ENCODE results near the gene NFASC. TPM values are rescaled to one million over a fixed set of nuclear protein-coding genes. Genes with fewer than 3 reads are reported as not detected.

The NFASC gene
- total RNA-seq, 1 donor from 2014 or later = 29.6 TPM

DNA sequence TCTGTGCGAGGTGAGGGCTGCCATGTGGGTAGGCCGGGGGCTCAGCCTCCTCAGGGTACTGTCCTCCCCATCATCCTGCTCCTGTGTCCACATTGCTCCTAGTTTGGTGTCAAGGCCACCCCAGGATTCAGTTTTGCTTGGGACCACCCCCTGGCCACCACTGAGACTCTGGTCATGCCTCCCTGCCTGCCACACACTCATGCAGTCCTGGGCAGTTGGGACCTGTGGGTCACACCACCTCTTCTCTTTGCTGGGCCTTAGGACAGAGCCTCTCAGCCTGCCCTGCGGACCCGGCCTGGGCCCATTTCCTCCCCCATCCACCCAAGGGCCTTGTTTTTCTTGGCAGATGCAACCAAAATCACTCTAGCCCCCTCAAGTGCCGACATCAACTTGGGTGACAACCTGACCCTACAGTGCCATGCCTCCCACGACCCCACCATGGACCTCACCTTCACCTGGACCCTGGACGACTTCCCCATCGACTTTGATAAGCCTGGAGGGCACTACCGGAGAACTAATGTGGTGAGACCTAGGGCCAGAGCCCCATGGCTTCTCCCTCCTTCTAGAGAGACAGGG, 194.2 kb downstream of the NFASC start:
- Histone ChIP-seq H4K20me1 (ENCODE audit: insufficient read depth, low read length) (no peaks in the 10 kb centered on the region), H3K9me3 (ENCODE audit: insufficient read depth, low read depth, low read length) (no peaks in the 10 kb centered on the region), H3K4me3 (ENCODE audit: insufficient read depth, low read depth, low read length) (no peak overlapping the region), H3K9ac (ENCODE audit: low read length) (no peak overlapping the region), H2AFZ (ENCODE audit: low read depth, low read length) (no peak overlapping the region), H3K36me3 (ENCODE audit: insufficient read depth, low read length) (no peaks in the 10 kb centered on the region), H3K79me2 (ENCODE audit: insufficient read depth, low read length) (no peaks in the 10 kb centered on the region), H3K27ac (ENCODE audit: low read depth, low read length) (no peak overlapping the region), H3K4me1 (ENCODE audit: insufficient read depth, low read length) (no peaks in the 10 kb centered on the region), H3K27me3 (ENCODE audit: insufficient read depth, low read length) (no peaks in the 10 kb centered on the region), H3K4me2 (ENCODE audit: low read length) (no peak overlapping the region)
- Mint-ChIP-seq H3K27me3 (ENCODE audit: low read depth, unreplicated experiment) (peaks cover 49% of the 10 kb centered on the region), H3K9me3 (ENCODE audit: unreplicated experiment) (no peaks in the 10 kb centered on the region), H3K4me3 (ENCODE audit: unreplicated experiment) (no peak overlapping the region), H3K36me3 (ENCODE audit: low read depth, unreplicated experiment) (no peaks in the 10 kb centered on the region), H3K4me1 (ENCODE audit: low read depth, unreplicated experiment) (no peaks in the 10 kb centered on the region), H3K27ac (ENCODE audit: unreplicated experiment) (no peak overlapping the region)
- DNase-seq (ENCODE audit: low read depth) (no peak), FAIRE-seq (no peak)
- no peak for TF ChIP-seq EZH2 (IDR thresholded peaks at IDR 0.05; ENCODE audit: insufficient read depth, low read length)
- TF ChIP-seq, protein P1, sequence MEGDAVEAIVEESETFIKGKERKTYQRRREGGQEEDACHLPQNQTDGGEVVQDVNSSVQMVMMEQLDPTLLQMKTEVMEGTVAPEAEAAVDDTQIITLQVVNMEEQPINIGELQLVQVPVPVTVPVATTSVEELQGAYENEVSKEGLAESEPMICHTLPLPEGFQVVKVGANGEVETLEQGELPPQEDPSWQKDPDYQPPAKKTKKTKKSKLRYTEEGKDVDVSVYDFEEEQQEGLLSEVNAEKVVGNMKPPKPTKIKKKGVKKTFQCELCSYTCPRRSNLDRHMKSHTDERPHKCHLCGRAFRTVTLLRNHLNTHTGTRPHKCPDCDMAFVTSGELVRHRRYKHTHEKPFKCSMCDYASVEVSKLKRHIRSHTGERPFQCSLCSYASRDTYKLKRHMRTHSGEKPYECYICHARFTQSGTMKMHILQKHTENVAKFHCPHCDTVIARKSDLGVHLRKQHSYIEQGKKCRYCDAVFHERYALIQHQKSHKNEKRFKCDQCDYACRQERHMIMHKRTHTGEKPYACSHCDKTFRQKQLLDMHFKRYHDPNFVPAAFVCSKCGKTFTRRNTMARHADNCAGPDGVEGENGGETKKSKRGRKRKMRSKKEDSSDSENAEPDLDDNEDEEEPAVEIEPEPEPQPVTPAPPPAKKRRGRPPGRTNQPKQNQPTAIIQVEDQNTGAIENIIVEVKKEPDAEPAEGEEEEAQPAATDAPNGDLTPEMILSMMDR (IDR thresholded peaks at IDR 0.05; ENCODE audit: insufficient read depth, low read depth, low read length) = no peak

DNA sequence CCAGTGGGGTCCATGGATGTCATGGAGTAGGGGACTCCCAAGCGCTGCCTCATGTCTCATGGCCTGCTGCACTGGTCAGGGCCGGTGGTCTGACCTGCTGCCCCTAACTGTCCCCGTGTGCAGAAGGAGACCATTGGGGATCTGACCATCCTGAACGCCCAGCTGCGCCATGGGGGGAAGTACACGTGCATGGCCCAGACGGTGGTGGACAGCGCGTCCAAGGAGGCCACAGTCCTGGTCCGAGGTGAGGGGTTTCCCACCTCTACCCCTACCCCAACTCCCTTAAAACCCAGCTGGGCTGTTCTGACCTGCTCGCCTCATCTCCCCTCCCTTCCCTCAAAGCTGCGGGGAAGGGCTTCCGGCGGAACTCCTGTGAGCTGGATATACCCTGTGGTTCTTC, 195.0 kb downstream of the NFASC start:
- H3K4me1 Mint-ChIP-seq (ENCODE audit: low read depth, unreplicated experiment) = no peaks in the 10 kb centered on the region
- Histone ChIP-seq H3K4me3 (ENCODE audit: insufficient read depth, low read depth, low read length) (no peak overlapping the region), H3K27me3 (ENCODE audit: insufficient read depth, low read length) (no peaks in the 10 kb centered on the region), H2AFZ (ENCODE audit: low read depth, low read length) (no peak overlapping the region), H3K9me3 (ENCODE audit: insufficient read depth, low read depth, low read length) (no peaks in the 10 kb centered on the region), H3K27ac (ENCODE audit: low read depth, low read length) (no peak overlapping the region), H4K20me1 (ENCODE audit: insufficient read depth, low read length) (no peaks in the 10 kb centered on the region), H3K9ac (ENCODE audit: low read length) (no peak overlapping the region), H3K4me1 (ENCODE audit: insufficient read depth, low read length) (no peaks in the 10 kb centered on the region), H3K4me2 (ENCODE audit: low read length) (no peak overlapping the region), H3K79me2 (ENCODE audit: insufficient read depth, low read length) (no peaks in the 10 kb centered on the region), H3K36me3 (ENCODE audit: insufficient read depth, low read length) (no peaks in the 10 kb centered on the region)
- no peaks in the 10 kb centered on the region for H3K36me3 Mint-ChIP-seq (ENCODE audit: low read depth, unreplicated experiment)
- FAIRE-seq = no peak
- no peak for TF ChIP-seq EZH2 (IDR thresholded peaks at IDR 0.05; ENCODE audit: insufficient read depth, low read length)
- H3K27me3 Mint-ChIP-seq (ENCODE audit: low read depth, unreplicated experiment) = peaks cover 47% of the 10 kb centered on the region
- no peak for DNase-seq (ENCODE audit: low read depth)
- no peak overlapping the region for H3K27ac Mint-ChIP-seq (ENCODE audit: unreplicated experiment)
- no peak overlapping the region for H3K4me3 Mint-ChIP-seq (ENCODE audit: unreplicated experiment)
- H3K9me3 Mint-ChIP-seq (ENCODE audit: unreplicated experiment) = no peaks in the 10 kb centered on the region

DNA sequence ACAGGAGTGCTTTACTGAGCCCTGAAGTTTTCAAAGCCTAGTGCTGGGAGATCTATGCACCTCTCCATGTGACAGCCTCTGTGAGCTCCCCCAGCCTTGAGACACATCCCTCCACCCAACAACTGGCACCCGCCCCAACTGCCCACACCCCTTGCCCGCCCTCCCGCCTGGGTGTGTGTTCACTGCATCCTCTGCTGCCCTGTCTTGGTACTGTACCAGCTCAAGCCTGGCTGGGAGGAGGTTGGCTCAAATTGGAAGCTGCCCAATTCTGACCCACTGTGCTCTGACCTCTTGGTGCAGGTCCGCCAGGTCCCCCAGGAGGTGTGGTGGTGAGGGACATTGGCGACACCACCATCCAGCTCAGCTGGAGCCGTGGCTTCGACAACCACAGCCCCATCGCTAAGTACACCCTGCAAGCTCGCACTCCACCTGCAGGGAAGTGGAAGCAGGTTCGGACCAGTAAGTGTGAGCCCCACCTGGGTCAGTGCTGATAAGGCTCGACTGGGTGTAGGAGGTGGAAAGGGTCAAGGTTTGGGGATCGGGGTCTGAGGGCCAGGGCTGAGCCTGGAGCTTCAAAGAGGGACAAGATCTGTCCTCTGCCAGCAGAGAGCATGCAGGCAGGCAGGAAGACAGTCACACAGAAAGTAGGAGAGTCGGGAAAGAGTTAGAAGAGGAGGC, 195.6 kb downstream of the NFASC start:
- Histone ChIP-seq H3K4me3 (ENCODE audit: insufficient read depth, low read depth, low read length) (no peak overlapping the region), H3K4me2 (ENCODE audit: low read length) (no peak overlapping the region), H2AFZ (ENCODE audit: low read depth, low read length) (no peak overlapping the region), H3K27ac (ENCODE audit: low read depth, low read length) (no peak overlapping the region), H3K79me2 (ENCODE audit: insufficient read depth, low read length) (no peaks in the 10 kb centered on the region), H3K9me3 (ENCODE audit: insufficient read depth, low read depth, low read length) (no peaks in the 10 kb centered on the region), H3K9ac (ENCODE audit: low read length) (no peak overlapping the region), H4K20me1 (ENCODE audit: insufficient read depth, low read length) (no peaks in the 10 kb centered on the region), H3K27me3 (ENCODE audit: insufficient read depth, low read length) (no peaks in the 10 kb centered on the region), H3K4me1 (ENCODE audit: insufficient read depth, low read length) (no peaks in the 10 kb centered on the region), H3K36me3 (ENCODE audit: insufficient read depth, low read length) (no peaks in the 10 kb centered on the region)
- Mint-ChIP-seq H3K27ac (ENCODE audit: unreplicated experiment) (no peak overlapping the region), H3K4me3 (ENCODE audit: unreplicated experiment) (no peak overlapping the region), H3K9me3 (ENCODE audit: unreplicated experiment) (no peaks in the 10 kb centered on the region), H3K27me3 (ENCODE audit: low read depth, unreplicated experiment) (peaks cover 50% of the 10 kb centered on the region), H3K36me3 (ENCODE audit: low read depth, unreplicated experiment) (no peaks in the 10 kb centered on the region), H3K4me1 (ENCODE audit: low read depth, unreplicated experiment) (no peaks in the 10 kb centered on the region)
- DNase-seq (ENCODE audit: low read depth) (no peak), FAIRE-seq (no peak)
- TF ChIP-seq EZH2 (IDR thresholded peaks at IDR 0.05; ENCODE audit: insufficient read depth, low read length) = no peak
- TF ChIP-seq, protein P1 (IDR thresholded peaks at IDR 0.05; ENCODE audit: insufficient read depth, low read depth, low read length) = peak; percentile 6

Data from astrocyte (in vitro differentiated cells and primary cell).